HL-60 (cell line): ENCODE results near the gene PTTG1IP.
A peak's percentile ranks its signal among the peaks of the same experiment; 100 is the strongest.

ENCODE experiments used
- DNase-seq, 2 experiments: peaks; one replicate each; pipeline ENCODE4 v3.0.0-alpha.2; 2010 to 2020; ENCODE audit warnings: low read depth in 1 of 2, low spot score in 1 of 2
- H3K27ac ChIP-seq: fragments of 250-450 bp; sonication (Bioruptor Pico); replicated peaks from 2 replicates; pipeline ENCODE4 v1.5.1; 2020; ENCODE audit warnings: mild to moderate bottlenecking, moderate library complexity
- H3K27me3 ChIP-seq: fragments of 250-450 bp; sonication (Bioruptor Pico); 2 replicates; pipeline ENCODE4 v1.5.1; 2021; ENCODE audit warnings: mild to moderate bottlenecking, moderate library complexity; ENCODE audit not compliant: insufficient read depth, poor library complexity, severe bottlenecking
- H3K4me3 ChIP-seq: replicated peaks from 2 replicates; pipeline ENCODE4 v1.5.1; 2011; ENCODE audit warnings: mild to moderate bottlenecking, control low read depth, low read length; ENCODE audit not compliant: insufficient read depth
- CTCF ChIP-seq: IDR thresholded peaks from one replicate; pipeline ENCODE4 v1.5.1; 2011; ENCODE audit warnings: low read length, control low read depth, inconsistent platforms; ENCODE audit not compliant: insufficient read depth
- GABPA ChIP-seq: IDR thresholded peaks from 2 replicates; pipeline ENCODE4 v1.6.1; 2012; ENCODE audit warnings: low read depth
- POLR2AphosphoS5 ChIP-seq: IDR thresholded peaks from 2 replicates; pipeline ENCODE4 v1.6.1; 2012; ENCODE audit warnings: low read depth
- REST ChIP-seq: IDR thresholded peaks from 2 replicates; pipeline ENCODE4 v1.6.1; 2012; ENCODE audit warnings: low read depth; ENCODE audit not compliant: insufficient replicate concordance
- SPI1 ChIP-seq: IDR thresholded peaks from 2 replicates; pipeline ENCODE4 v1.6.1; 2012; ENCODE audit warnings: low read depth, mild to moderate bottlenecking, borderline replicate concordance

PTTG1IP gene

GRCh38 chr21:44875316-44875700 lies 1.8 kb upstream of the PTTG1IP start:
- peak; percentile 61 to 66 for DNase-seq
- Histone ChIP-seq H3K4me3 (no peak overlapping the region), H3K27ac (peak overlapping the region; percentile 61), H3K27me3 (no peaks in the 10 kb centered on the region)
- TF ChIP-seq SPI1: no peak
- no peak for TF ChIP-seq POLR2AphosphoS5
- TF ChIP-seq CTCF: no peak
- TF ChIP-seq GABPA: no peak
- TF ChIP-seq REST: no peak

GRCh38 chr21:44874497-44875315 lies 1.2 kb upstream of the PTTG1IP start:
- no peak overlapping the region for H3K4me3 ChIP-seq
- no peak for TF ChIP-seq REST
- TF ChIP-seq CTCF: no peak
- no peak for TF ChIP-seq GABPA
- no peak for TF ChIP-seq POLR2AphosphoS5
- TF ChIP-seq SPI1: no peak
- H3K27me3 ChIP-seq: no peaks in the 10 kb centered on the region
- DNase-seq: peak in 1 of 2 experiments; percentile 25
- H3K27ac ChIP-seq: peak overlapping the region; percentile 61

- Histone ChIP-seq H3K27ac (peak overlapping the region; percentile 61), H3K27me3 (no peaks in the 10 kb centered on the region), H3K4me3 (peak overlapping the region; percentile 40)
- TF ChIP-seq GABPA: no peak
- TF ChIP-seq POLR2AphosphoS5: no peak
- TF ChIP-seq REST: no peak
- no peak for TF ChIP-seq CTCF
- no peak for TF ChIP-seq SPI1
- no peak for DNase-seq
These were observed 678 bp upstream of the PTTG1IP start for GRCh38 chr21:44874240-44874496.
